Gastrocnemius medialis (tissue), 4 donors: ENCODE measurements around the gene ACP7. TPM values are rescaled to one million over a fixed set of nuclear protein-coding genes. Genes with fewer than 3 reads are reported as not detected.
A peak's percentile ranks its signal among the peaks of the same experiment; 100 is the strongest.
"Not testable (repeated sequence)": the region's sequence is repeated elsewhere in the genome, so short reads cannot be mapped to it uniquely, and the experiment has no call there.

Source experiments
- ATAC-seq, 2 donors: fragments of 150-250 bp; one replicate each; pipeline ENCODE4 v1.9.1; 2016
- DNase-seq, 2 donors: peaks; one replicate each; pipeline ENCODE4 v3.0.0-alpha.2; 2019
- H3K27ac ChIP-seq, 4 donors: fragments of 200-600 bp; sonication (generic); 1 replicate in 1 of 4; 2 replicates in 3 of 4; pipeline ENCODE4 v1.5.1; 2016 to 2018; ENCODE audit warnings: mild to moderate bottlenecking in 2 of 4, moderate library complexity in 1 of 4
- H3K27me3 ChIP-seq, 3 donors: fragments of 200-600 bp; sonication (generic) in 2 of 3; 1 replicate in 1 of 3; 2 replicates in 2 of 3; pipeline versions ENCODE4 v1.5.1 to v1.6.0; 2016 to 2019; ENCODE audit warnings: mild to moderate bottlenecking in 1 of 3, moderate library complexity in 1 of 3
- H3K36me3 ChIP-seq, 2 donors: fragments of 200-600 bp; sonication (generic) in 1 of 2; one replicate each; pipeline ENCODE4 v1.5.1; 2017 to 2018
- H3K4me1 ChIP-seq, 2 donors: fragments of 200-600 bp; sonication (generic) in 1 of 2; one replicate each; pipeline ENCODE4 v1.5.1; 2016 to 2017; ENCODE audit warnings: mild to moderate bottlenecking in 2 of 2
- H3K4me3 ChIP-seq, 4 donors: fragments of 200-600 bp; sonication (generic) in 3 of 4; 1 replicate in 1 of 4; 2 replicates in 3 of 4; pipeline ENCODE4 v1.5.1; 2016 to 2019; ENCODE audit warnings: mild to moderate bottlenecking in 2 of 4
- H3K9me3 ChIP-seq, 3 donors: fragments of 200-600 bp; sonication (generic) in 2 of 3; 1 replicate in 1 of 3; 2 replicates in 2 of 3; pipeline ENCODE4 v1.5.1; 2016 to 2019
- POLR2A ChIP-seq, 2 donors: fragments of 450-650 bp; IDR thresholded peaks; one replicate each; pipeline ENCODE4 v1.6.1; 2017; ENCODE audit warnings: antibody characterized with exemption in 2 of 2, mild to moderate bottlenecking in 2 of 2, moderate library complexity in 2 of 2
- in situ Hi-C, 4 donors: fragments of 200-750 bp; cut with MboI; loops; one replicate each; pipeline versions ENCODE4 v1.15.0 to v1.8.0; 2017; ENCODE audit warnings: low sequenced_read_pairs in 4 of 4
- intact Hi-C: fragments of 100-400 bp; cut with DNase I; formaldehyde crosslinking; loops from one replicate; pipeline ENCODE4 v1.15.1; 2023; ENCODE audit warnings: low total_unique reads
- total RNA-seq, 4 donors: library from RNA; depleted of rRNA; stranded (reverse); fragments of >200 nt; gene quantifications; one replicate each; pipeline versions ENCODE4 v1.1.0 to v1.2.3, GENCODE V29; 2016
- TF ChIP-seq, protein P1 (sequence below), 5 experiments: fragments of 450-650 bp in 3 of 5; fragments of 200-600 bp in 2 of 5; sonication (generic) in 2 of 5; IDR thresholded peaks in 4 of 5; conservative IDR thresholded peaks in 1 of 5; 1 replicate in 4 of 5; 2 replicates in 1 of 5; pipeline ENCODE4 v1.5.1; 2016 to 2019; ENCODE audit warnings: antibody characterized with exemption in 5 of 5, mild to moderate bottlenecking in 3 of 5, moderate library complexity in 3 of 5

The ACP7 gene
- total RNA-seq, 4 donors from 2014 or later, result not detected

DNA sequence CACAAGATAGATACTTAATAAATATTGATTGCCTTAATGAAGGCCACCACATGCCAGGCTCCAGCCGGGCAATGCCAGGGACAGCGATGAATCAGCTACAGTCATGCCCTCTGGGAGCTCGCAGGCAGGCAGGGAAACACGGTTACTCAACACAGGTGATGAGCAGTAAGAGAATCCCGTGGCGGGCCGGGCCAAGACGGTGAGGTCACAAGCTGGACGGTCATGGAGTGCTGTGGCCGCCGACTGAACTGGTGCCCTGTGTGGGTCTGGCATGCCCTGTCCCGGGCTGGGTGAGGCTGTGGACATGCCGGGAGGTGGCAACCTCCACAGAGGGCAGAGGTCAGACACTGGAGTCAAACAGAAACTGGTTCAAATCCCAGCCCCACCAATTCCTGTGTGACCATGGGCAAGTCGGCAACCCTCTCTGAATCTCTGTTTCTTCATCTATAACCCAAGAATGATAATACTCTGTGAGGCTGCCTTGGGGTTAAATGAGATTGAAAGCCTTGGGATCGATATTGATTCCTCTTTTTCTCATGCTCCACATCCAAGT is 28.2 kb downstream of the ACP7 start:
- ATAC-seq, result peak; percentile 56 to 78
- intact Hi-C loops, result no loop called here
- in situ Hi-C loops, result loop anchor here in 3 of 4 donors (5.0 to 25.0 kb wide), 2 partner anchors 215 to 425 kb away; partner anchors contain the start of genes EID2 (in 2 of the 3) and EID2B (in 2 of the 3)

DNA sequence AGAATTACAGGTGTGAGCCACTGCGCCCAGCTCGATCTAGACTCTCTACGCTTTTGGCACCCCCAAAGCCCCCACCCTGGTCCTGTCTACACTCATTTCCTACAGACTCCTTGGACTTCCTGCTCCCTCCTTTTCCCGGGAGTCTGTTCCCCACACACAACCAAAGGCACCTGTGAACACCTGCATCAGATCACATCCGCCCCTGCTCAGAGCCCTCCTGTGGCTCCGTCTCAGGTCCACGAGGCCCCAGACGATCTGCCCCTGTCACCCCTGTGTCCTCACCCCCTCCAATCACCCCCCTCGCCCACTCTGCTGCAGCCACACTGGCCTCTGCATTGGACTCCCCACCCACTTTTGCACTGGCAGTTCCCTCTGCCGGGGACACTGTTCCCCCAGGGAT is 29.0 kb downstream of the ACP7 start:
- TF ChIP-seq, protein P1, sequence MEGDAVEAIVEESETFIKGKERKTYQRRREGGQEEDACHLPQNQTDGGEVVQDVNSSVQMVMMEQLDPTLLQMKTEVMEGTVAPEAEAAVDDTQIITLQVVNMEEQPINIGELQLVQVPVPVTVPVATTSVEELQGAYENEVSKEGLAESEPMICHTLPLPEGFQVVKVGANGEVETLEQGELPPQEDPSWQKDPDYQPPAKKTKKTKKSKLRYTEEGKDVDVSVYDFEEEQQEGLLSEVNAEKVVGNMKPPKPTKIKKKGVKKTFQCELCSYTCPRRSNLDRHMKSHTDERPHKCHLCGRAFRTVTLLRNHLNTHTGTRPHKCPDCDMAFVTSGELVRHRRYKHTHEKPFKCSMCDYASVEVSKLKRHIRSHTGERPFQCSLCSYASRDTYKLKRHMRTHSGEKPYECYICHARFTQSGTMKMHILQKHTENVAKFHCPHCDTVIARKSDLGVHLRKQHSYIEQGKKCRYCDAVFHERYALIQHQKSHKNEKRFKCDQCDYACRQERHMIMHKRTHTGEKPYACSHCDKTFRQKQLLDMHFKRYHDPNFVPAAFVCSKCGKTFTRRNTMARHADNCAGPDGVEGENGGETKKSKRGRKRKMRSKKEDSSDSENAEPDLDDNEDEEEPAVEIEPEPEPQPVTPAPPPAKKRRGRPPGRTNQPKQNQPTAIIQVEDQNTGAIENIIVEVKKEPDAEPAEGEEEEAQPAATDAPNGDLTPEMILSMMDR (IDR thresholded peaks at IDR 0.05 in 4 of 5, conservative IDR thresholded peaks at IDR 0.05 in 1 of 5), result no peak
- no peak for TF ChIP-seq POLR2A (IDR thresholded peaks at IDR 0.05)
- intact Hi-C loops, result no loop called here
- Histone ChIP-seq H3K4me3 (no peak overlapping the region), H3K27me3 (peaks cover 14 to 20% (median 18%) of the 10 kb centered on the region in 3 donors), H3K27ac (no peak overlapping the region), H3K9me3 (no peaks in the 10 kb centered on the region), H3K36me3 (no peaks in the 10 kb centered on the region), H3K4me1 (no peaks in the 10 kb centered on the region)
- ATAC-seq, result no peak
- DNase-seq, result no peak
- in situ Hi-C loops, result loop anchor here in 3 of 4 donors (5.0 to 25.0 kb wide), 2 partner anchors 214 to 424 kb away; partner anchors contain the start of genes EID2 (in 2 of the 3) and EID2B (in 2 of the 3)

More for the DNA sequence above, 28.2 kb downstream of the ACP7 start:
- no peak for TF ChIP-seq POLR2A (IDR thresholded peaks at IDR 0.05)
- Histone ChIP-seq H3K9me3 (no peaks in the 10 kb centered on the region), H3K36me3 (no peaks in the 10 kb centered on the region), H3K4me3 (no peak overlapping the region), H3K27me3 (peaks cover 14 to 20% (median 18%) of the 10 kb centered on the region in 3 donors), H3K4me1 (no peaks in the 10 kb centered on the region), H3K27ac (no peak overlapping the region)
- DNase-seq, result peak in 1 of 2 donors; percentile 54

DNA sequence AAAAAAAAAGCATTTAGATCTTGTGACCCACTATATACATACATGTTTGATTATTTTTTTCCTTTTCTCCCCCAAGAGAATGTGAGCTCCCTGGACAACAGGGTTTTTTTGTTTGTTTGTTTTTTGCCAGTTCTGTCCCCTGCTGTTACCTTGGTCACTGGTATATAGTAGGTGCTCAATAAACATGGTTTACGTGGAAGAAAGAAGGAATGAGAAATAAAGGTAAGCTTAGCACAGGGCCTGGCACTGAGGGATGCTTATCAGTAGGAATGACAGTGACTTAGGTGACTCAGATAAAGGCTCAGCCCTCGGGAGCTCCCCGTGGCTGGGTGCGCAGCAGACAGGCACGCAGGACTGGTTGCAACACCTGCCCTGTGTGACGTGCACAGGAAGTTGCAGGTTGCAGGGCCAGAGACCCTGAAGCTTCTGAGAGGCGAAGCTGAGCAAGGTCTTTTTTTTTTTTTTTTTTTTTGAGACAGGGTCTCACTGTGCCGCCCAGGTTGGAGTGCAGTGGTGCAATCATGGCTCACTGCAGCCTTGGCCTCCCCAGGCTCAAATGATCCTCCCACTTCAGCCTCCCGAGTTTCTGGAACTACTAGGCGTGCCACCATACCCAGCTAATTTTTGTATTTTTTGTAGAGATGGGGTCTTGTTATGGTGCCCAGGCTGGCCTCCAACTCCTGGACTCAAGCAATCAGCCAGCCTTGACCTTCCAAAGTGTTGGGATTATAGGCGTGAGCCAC is 31.1 kb downstream of the ACP7 start:
- Histone ChIP-seq H3K4me3 (no peak overlapping the region), H3K27ac (no peak overlapping the region), H3K9me3 (no peaks in the 10 kb centered on the region), H3K4me1 (no peaks in the 10 kb centered on the region), H3K27me3 (peaks cover 8 to 20% (median 14%) of the 10 kb centered on the region in 3 donors), H3K36me3 (no peaks in the 10 kb centered on the region)
- in situ Hi-C loops, result loop anchor here in 3 of 4 donors (5.0 to 25.0 kb wide), 3 partner anchors 72 to 422 kb away; partner anchors contain the start of genes EID2 (in 2 of the 3) and EID2B (in 2 of the 3)
- DNase-seq (no peak), ATAC-seq (no peak)
- no peak for TF ChIP-seq POLR2A (IDR thresholded peaks at IDR 0.05)
- TF ChIP-seq, protein P1 (IDR thresholded peaks at IDR 0.05 in 4 of 5, conservative IDR thresholded peaks at IDR 0.05 in 1 of 5), result no peak
- intact Hi-C loops, result no loop called here

DNA sequence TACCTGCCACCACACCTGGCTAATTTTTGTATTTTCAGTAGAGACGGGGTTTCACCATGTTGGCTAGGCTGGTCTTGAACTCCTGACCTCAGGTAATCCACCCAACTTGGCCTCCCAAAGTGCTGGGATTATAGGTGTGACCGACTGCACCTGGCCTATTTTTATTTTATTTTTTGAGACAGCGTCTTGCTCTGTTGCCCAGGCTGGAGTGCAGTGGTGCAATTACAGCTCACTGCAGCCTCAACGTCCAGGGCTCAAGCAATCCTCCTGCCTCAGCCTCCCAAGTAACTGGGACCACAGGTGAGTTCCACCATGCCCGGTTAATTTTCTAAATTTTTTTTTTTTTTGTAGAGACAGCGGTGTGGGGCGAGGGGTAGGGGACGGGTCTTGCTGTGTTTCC is 32.9 kb downstream of the ACP7 start:
- DNase-seq, intact Hi-C loops, H3K4me1 ChIP-seq, H3K27ac ChIP-seq, ATAC-seq, H3K36me3 ChIP-seq, H3K9me3 ChIP-seq, H3K4me3 ChIP-seq: not testable (repeated sequence)
- H3K27me3 ChIP-seq, result peaks cover 11 to 13% (median 13%) of the 10 kb centered on the region in 3 donors
- in situ Hi-C loops, result loop anchor here in 3 of 4 donors (5.0 to 25.0 kb wide), 3 partner anchors 70 to 420 kb away; partner anchors contain the start of genes EID2 (in 2 of the 3) and EID2B (in 2 of the 3)

DNA sequence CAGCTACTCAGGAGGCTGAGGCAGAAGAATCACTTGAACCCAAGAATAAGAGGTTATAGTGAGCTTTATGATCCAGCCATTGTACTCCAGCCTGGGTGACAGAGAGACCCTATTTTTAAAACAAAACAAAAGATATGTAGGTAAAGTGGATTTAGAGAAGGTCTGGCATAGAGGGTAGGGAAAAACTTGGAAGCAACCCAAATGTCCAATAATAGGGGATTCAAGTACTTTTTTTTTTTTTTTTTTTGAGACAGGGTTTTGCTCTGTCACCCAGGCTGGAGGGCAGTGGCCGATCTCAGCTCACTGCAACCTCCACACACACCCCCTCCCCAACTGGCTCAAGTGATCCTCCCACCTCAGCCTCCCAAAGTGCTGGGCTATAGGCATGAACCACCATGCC is 35.7 kb downstream of the ACP7 start:
- Histone ChIP-seq H3K27ac (no peak overlapping the region), H3K27me3 (peaks cover 0 to 4% (median 3%) of the 10 kb centered on the region in 3 donors), H3K4me1 (peaks cover 1 to 7% of the 10 kb centered on the region in 2 donors), H3K9me3 (no peaks in the 10 kb centered on the region), H3K4me3 (no peak overlapping the region), H3K36me3 (no peaks in the 10 kb centered on the region)
- TF ChIP-seq, protein P1 (IDR thresholded peaks at IDR 0.05 in 4 of 5, conservative IDR thresholded peaks at IDR 0.05 in 1 of 5), result no peak
- TF ChIP-seq POLR2A (IDR thresholded peaks at IDR 0.05), result no peak
- intact Hi-C loops (no loop called here), in situ Hi-C loops (loop anchor here in 3 of 4 donors (5.0 to 25.0 kb wide), 3 partner anchors 67 to 417 kb away; partner anchors contain the start of genes EID2 (in 2 of the 3) and EID2B (in 2 of the 3))
- ATAC-seq, result no peak
- no peak for DNase-seq
